Measurements from ENCODE around the gene PRKCE.

Gene PRKCE

DNA sequence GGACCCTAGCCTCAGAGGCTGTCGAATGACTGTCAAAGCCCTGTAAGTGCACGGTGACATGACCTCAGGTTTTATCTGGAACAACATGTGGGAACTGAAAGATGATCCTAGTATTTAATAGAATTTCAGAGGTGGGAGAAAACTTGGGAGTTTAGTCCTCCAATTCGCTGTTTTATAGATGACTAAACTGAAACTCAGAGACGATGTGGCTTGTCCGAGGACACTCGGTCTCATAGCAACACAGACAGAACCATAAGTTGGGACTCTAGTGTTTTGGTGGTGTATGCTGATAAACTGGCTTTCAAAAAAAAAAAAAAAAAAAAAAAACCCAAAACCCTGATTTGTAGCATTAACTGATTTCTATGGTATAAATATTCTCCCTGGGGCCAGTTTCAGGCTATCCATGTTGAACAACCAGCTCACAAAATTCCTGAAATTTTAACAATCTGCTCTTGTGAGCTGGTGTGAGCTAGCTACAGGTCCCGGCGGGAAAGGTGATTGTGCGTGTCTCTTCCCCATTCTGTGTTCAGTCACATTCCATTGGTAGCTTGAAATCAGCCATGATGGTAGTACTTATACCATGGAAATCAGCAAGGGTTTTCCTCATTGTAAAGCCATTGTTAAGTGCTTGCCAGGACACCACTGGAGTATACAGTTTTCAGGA lies 450.2 kb downstream of the PRKCE start:
- no peak for DNase-seq

DNA sequence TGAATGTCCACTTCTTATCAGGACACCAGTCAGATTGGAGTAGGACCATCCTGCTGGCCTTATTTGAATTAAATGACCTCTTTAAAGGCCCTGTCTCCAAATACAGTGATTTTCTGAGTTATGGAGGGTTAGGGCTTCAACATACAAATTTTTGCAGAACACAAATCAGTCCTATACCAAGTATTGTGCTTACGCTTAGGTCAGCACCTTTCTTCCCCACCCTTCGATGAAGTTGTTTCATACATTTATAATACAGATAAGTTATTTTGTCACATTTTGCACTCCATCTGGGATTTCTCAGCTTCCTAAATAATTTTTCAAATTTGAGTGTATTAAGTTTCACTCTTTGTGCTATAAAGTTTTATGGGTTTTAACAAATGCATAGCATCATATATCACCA lies 455.2 kb downstream of the PRKCE start:
- DNase-seq, result no peak

GRCh38 chr2:46114996-46115395 lies 463.5 kb downstream of the PRKCE start:
- DNase-seq, result no peak

- no peak for DNase-seq
Measured at GRCh38 chr2:46116150-46116549, 464.7 kb downstream of the PRKCE start.

- no peak for DNase-seq
Measured at GRCh38 chr2:46116553-46116991, 465.1 kb downstream of the PRKCE start.

- DNase-seq, result no peak
Measured at GRCh38 chr2:46117379-46117778, 465.9 kb downstream of the PRKCE start.

GRCh38 chr2:46117994-46118393 lies 466.5 kb downstream of the PRKCE start:
- no peak for DNase-seq

DNA sequence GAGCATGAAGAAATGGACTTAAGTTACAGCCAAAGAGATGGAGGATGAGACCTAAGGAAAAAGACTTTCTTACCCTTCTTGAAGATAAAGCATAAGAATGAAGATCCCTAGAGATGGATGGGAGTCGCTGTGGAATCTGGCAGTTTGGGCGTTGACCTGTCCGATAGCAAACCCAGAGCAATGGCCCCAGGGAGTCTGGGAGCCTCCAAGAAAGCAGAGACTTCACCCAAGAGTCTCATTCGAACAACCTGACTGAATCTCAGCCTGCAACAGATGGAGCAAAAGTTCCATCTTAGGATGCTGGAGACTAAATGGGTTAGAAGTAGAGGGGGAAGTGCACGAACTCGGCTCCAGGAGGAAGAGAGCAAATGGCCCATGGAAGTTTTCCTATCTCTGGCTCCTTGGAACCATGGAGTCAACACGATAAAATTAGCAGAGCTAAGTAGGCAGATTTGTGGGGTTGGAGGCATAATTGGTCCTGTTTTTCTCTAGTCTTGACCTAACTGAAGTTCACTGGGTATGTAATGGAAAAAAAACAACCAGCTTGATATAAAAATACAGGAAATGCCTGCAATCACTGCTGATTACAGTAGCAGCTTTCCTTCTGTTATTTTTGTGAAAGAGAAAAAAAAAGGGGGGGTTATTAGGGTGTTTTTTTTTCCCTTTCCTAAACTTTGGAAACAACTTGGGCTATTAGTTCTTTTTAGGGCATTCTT lies 467.3 kb downstream of the PRKCE start:
- DNase-seq, result no peak

DNA sequence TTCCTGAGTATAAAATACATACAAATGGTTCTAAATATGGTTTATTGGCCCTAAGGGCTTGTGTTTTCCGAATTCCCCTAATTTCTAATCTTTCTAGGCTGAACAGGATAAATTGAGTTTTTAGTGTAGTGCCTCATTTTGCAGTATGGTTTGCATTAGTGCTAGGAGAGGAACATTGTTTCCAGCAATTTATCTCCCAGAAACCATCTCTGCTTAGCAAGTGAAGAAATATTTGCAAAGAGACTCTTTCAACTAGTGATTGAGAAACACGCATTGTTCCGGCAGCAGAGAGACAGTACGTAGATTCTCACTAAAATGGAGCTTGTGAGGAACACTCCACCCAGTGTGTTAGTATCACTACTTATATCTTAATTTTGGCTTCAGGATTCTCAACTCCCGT lies 468.0 kb downstream of the PRKCE start:
- no peak for DNase-seq

DNA sequence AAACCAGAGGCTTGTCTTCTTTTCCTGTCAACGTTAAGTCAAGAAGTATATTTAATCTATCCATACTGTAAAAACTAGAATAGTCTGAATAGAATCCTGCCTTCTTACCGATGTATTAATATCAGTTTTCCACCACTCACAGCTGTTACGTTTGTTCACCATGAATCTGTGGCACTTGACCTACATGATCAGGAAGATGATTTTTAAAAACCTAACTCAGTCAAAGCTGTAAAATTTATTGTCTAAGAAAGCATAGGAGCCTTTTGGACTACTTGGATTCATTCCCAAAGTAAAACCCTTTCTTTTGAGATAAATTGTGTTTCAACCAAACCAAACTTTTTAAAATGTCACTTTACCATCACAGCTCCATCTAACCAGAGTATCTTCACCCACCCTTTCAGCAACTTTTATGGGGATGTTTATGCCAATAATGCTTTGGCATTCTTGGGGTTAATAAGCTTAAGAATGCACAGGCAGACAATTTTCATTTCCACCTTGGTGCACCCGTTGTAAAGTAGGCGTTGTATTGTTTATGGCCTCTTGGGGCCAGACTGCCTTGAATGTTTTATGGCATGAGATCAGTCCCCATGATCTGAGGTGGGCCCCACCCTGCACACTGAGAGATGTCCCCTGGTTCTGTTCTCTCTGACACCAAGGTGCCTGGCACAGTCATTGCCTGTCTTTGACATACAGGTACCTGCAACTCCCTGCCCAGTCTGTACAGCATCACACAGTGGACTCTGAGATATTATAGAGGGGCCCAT lies 469.5 kb downstream of the PRKCE start:
- DNase-seq, result no peak

GRCh38 chr2:46122318-46122976 lies 471.0 kb downstream of the PRKCE start:
- no peak for DNase-seq

DNA sequence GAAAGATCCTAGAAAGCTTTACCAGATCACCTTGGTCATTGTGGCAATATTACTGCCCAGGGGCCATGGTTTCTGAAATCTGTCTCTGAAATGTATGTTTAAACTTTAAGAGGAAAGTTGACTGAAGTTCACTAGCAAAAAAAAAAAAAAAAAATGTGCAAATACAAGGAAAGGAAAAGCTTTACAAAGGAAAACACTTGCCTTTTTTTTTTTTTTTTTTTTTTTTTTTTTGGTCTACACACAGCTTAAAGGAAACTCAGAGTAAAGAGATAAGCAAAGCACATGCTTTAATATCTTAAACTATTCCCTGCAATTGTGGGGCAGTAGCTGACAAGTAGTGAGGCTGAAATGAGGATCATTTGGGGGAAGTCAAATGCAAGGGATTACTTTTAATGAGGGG lies 471.5 kb downstream of the PRKCE start:
- DNase-seq, result no peak

GRCh38 chr2:46125798-46126197 lies 474.3 kb downstream of the PRKCE start:
- DNase-seq, result no peak

DNA sequence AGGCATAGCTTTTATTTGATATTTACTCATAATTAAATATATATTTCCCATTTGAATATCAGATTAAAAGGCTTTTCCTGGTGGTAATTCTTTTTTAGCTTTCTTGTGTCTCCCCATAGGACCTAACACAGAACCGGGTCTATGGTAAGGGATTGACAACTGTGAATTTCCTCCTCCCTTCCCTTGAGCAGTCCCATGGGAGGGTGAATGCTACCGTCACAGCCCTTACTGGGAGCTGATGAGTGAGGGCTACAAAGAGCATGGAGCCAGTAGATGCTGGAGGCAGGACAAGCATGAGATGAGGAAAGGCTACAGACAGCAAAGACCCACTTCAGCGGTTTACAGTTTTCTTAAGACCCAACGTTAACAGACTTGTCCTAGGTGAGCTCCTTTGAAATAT lies 475.1 kb downstream of the PRKCE start:
- DNase-seq, result no peak

GRCh38 chr2:46127176-46127575 lies 475.7 kb downstream of the PRKCE start:
- DNase-seq, result no peak

DNA sequence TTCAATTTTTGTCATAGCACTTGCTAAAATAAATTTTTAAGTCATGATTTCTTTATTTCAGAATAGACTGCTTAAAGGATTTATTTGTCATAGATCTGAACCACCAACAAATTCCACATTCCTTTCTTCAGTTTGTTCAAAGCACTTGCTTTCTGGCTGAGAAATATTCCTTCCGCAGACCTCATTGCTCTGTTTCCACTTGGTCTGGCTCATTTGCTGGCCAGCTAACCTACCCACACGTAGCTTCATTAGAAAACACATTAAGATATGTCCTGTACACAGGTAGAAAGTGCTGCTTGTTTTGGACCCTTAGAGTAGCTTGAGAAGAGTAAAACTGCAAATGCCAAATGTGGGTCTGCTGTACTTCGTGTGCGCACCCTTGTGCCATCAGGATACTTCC lies 479.0 kb downstream of the PRKCE start:
- DNase-seq, result no peak

- DNase-seq, result no peak
Measured at GRCh38 chr2:46132996-46133395, 481.5 kb downstream of the PRKCE start.

DNA sequence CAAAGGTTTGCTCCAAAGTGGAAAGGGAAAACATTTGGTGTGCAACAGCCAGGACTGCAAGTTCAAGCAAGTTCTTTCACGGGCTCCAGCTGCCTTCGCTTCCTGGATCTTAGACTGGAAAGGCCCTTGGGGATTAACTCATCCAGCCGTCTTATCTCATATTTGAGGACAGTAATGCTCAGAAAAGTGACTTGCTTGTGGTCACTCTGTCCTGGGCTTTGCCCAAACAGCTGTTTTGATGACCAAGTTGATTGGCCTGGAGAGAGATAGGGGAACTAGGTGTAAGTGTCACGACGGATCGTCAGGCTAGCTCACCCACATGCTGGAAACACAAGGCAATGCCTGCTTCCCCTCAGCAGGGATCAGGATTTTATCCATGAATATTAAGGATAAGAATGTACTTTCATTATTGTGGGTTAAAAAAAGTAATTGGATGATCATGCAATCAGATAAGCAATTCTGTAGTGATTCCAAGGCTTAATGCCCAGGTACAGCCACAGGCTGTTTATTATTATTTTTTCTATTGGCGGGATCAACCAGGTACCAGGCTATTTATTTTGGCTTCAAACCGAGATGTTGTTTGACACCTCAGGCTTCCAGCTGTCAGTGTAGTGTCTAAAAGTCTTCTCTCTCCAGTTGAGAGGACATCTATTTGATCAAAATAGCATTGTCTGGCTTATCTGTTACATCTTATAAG lies 483.2 kb downstream of the PRKCE start:
- DNase-seq, result no peak

DNA sequence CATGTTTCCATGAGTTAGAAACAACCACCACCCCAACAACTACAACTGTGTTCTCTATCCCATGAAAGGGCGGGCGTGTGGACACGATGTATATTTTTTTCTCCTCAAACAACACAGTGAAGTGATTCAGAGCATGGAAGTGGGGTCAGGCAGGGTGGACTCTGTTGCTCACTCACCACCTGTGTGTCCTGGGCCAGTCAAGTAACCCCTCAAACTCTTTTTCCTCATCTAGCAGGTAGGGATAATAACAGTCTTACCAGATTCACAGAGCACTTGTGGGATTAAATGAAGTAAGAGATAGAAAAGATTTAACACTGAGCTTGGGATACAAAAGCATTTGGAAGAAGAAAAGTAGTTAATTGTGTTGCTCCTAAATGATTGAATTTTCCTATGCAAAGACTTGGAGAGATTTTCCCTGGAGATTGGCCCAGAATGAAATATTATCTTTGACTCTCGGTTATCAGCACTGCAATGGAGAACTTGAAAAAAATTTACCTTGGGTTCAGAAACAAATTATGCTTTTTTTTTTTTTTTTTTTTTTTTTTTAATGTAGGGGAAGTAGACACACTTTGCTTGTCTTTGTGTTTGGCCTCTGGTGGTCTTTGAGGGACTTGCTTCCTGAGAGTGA lies 483.9 kb downstream of the PRKCE start:
- DNase-seq, result no peak

DNA sequence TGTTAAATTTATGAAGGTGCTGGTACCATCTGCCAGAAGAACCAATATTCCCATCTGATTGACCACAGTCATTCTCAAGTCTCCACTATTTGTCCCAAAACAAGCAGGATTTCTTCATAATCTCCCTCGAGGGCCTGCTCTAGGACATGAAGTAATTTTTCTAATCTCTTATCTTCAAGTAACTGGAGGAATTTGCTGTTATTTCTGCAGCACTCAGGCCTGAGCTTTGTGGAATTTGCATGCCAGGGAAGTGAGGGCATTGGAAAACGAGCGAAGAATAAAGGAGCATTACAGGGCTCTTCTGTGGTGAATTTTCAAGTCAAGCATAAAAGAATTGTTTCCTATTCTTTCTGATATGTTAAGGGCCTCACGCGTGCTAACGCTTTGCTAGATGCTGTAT lies 484.5 kb downstream of the PRKCE start:
- no peak for DNase-seq

GRCh38 chr2:46136481-46136880 lies 485.0 kb downstream of the PRKCE start:
- DNase-seq, result no peak

GRCh38 chr2:46136953-46137352 lies 485.5 kb downstream of the PRKCE start:
- no peak for DNase-seq

Measured in stimulated activated CD4-positive, alpha-beta T cell treated with anti-CD3 and anti-CD28 coated beads, Interleukin-15, amount 100 ng/mL, for 24 hours (primary cell).